GM18519 (cell line): ENCODE data around the gene TMEM200C.

Source experiments
- ATAC-seq: cut with Tn5 transposase; IDR thresholded peaks from one replicate; pipeline ENCODE4 v1.9.1; 2021; ENCODE audit warnings: mild to moderate bottlenecking, moderate library complexity; ENCODE audit not compliant: unreplicated experiment, low FRiP score

TMEM200C gene

GRCh38 chr18:5839102-5839501 is 56.2 kb downstream of the TMEM200C start:
- ATAC-seq = no peak
